ENCODE results near the gene MBD6.

DNA sequence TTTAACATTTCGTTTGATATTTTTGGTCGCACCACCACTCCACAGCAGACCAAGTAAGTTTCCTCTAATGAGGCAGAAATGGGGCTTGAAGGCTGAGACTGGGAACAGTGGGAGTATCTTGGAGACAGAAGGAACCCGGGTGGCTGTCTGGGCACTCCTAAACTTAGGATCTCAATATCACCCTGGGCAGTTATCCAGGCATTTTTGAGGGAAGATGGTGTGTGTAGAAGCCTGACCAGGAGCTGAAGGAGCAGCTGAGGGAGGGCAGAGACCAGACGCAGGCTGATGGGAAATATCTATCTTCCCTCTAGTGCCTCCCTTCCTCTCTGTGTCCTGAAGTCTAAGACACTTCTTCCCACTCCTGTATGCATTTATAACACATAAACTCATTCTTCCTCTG lies 24.1 kb upstream of the MBD6 start:
- TF ChIP-seq POLR2A (IDR thresholded peaks at IDR 0.05): no peak
- TF ChIP-seq, protein P1, sequence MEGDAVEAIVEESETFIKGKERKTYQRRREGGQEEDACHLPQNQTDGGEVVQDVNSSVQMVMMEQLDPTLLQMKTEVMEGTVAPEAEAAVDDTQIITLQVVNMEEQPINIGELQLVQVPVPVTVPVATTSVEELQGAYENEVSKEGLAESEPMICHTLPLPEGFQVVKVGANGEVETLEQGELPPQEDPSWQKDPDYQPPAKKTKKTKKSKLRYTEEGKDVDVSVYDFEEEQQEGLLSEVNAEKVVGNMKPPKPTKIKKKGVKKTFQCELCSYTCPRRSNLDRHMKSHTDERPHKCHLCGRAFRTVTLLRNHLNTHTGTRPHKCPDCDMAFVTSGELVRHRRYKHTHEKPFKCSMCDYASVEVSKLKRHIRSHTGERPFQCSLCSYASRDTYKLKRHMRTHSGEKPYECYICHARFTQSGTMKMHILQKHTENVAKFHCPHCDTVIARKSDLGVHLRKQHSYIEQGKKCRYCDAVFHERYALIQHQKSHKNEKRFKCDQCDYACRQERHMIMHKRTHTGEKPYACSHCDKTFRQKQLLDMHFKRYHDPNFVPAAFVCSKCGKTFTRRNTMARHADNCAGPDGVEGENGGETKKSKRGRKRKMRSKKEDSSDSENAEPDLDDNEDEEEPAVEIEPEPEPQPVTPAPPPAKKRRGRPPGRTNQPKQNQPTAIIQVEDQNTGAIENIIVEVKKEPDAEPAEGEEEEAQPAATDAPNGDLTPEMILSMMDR (IDR thresholded peaks at IDR 0.05): no peak
